ENCODE data around the gene RTEL1. TPM values are rescaled to one million over a fixed set of nuclear protein-coding genes. Genes with fewer than 3 reads are reported as not detected.
"Not testable (repeated sequence)": the region's sequence is repeated elsewhere in the genome, so short reads cannot be mapped to it uniquely, and the experiment has no call there.

RTEL1 gene
- total RNA-seq, 4 donors from 2014 or later, result 7.1 to 43.7 (median 18.7) TPM

- no peak overlapping the region for H3K27ac ChIP-seq
- H3K4me1 ChIP-seq, result peaks cover 0 to 64% (median 29%) of the 10 kb centered on the region in 3 donors
- no peaks in the 10 kb centered on the region for H3K9me3 ChIP-seq
- peaks cover 0 to 10% of the 10 kb centered on the region in 2 donors for H3K36me3 ChIP-seq
- no peak overlapping the region for H3K4me3 ChIP-seq
- WGBS, 2 donors (ENCODE audit: low coverage in 1 of 2), result 60 to 85% methylated on average over 1 to 2 of the region's 3 CpGs
- ATAC-seq, result no peak
- no peak for TF ChIP-seq POLR2A (IDR thresholded peaks at IDR 0.05)
- no peak for TF ChIP-seq EP300 (IDR thresholded peaks at IDR 0.05)
- no peak for TF ChIP-seq CTCF (IDR thresholded peaks at IDR 0.05)
- no peak for TF ChIP-seq POLR2AphosphoS5 (IDR thresholded peaks at IDR 0.05)
- H3K27me3 ChIP-seq, result no peaks in the 10 kb centered on the region
Measured at GRCh38 chr20:63656451-63656850, 1.7 kb upstream of the RTEL1 start.

GRCh38 chr20:63657260-63657936 is 714 bp upstream of the RTEL1 start:
- 0 to 40% methylated on average over 1 to 4 of the region's 31 CpGs for WGBS, 2 donors (ENCODE audit: low coverage in 1 of 2)
- peaks cover 0 to 54% (median 21%) of the 10 kb centered on the region in 3 donors for H3K4me1 ChIP-seq
- peaks cover 0 to 19% of the 10 kb centered on the region in 2 donors for H3K36me3 ChIP-seq
- peak overlapping the region; percentile 54 to 74 for H3K4me3 ChIP-seq
- no peaks in the 10 kb centered on the region for H3K9me3 ChIP-seq
- TF ChIP-seq POLR2AphosphoS5 (IDR thresholded peaks at IDR 0.05) (no peak), POLR2A (IDR thresholded peaks at IDR 0.05) (no peak), CTCF (IDR thresholded peaks at IDR 0.05) (no peak), EP300 (IDR thresholded peaks at IDR 0.05) (no peak)
- no peaks in the 10 kb centered on the region for H3K27me3 ChIP-seq
- peak overlapping the region; percentile 54 to 95 (median 90) for H3K27ac ChIP-seq
- ATAC-seq, result no peak

- Histone ChIP-seq H3K4me3 (peak overlapping the region; percentile 54 to 74), H3K4me1 (peaks cover 0 to 41% (median 14%) of the 10 kb centered on the region in 3 donors), H3K9me3 (no peaks in the 10 kb centered on the region), H3K36me3 (peaks cover 0 to 33% of the 10 kb centered on the region in 2 donors), H3K27ac (peak overlapping the region; percentile 16 to 95 (median 90)), H3K27me3 (no peaks in the 10 kb centered on the region)
- no peak for TF ChIP-seq POLR2AphosphoS5 (IDR thresholded peaks at IDR 0.05)
- TF ChIP-seq POLR2A (IDR thresholded peaks at IDR 0.05), result no peak
- TF ChIP-seq EP300 (IDR thresholded peaks at IDR 0.05), result no peak
- no peak for TF ChIP-seq CTCF (IDR thresholded peaks at IDR 0.05)
- 0% methylated on average over 10 of the region's 25 CpGs; no CpG with 5 or more reads in 1 of the 2 donors for WGBS, 2 donors (ENCODE audit: low coverage in 1 of 2)
- peak; percentile 41 for ATAC-seq
Measured at GRCh38 chr20:63658749-63659187, 656 bp downstream of the RTEL1 start.

GRCh38 chr20:63659370-63659769 is 1.3 kb downstream of the RTEL1 start:
- no peaks in the 10 kb centered on the region for H3K27me3 ChIP-seq
- peak overlapping the region in 1 of 2 donors; percentile 74 for H3K4me3 ChIP-seq
- peaks cover 0 to 39% of the 10 kb centered on the region in 2 donors for H3K36me3 ChIP-seq
- WGBS, 2 donors (ENCODE audit: low coverage in 1 of 2), result 92% methylated on average over 2 of the region's 13 CpGs; no CpG with 5 or more reads in 1 of the 2 donors
- ATAC-seq, result no peak
- peak overlapping the region in 3 of 4 donors; percentile 87 to 95 (median 92) for H3K27ac ChIP-seq
- TF ChIP-seq EP300 (IDR thresholded peaks at IDR 0.05) (no peak), POLR2A (IDR thresholded peaks at IDR 0.05) (no peak), CTCF (IDR thresholded peaks at IDR 0.05) (no peak), POLR2AphosphoS5 (IDR thresholded peaks at IDR 0.05) (no peak)
- peaks cover 0 to 37% (median 14%) of the 10 kb centered on the region in 3 donors for H3K4me1 ChIP-seq
- no peaks in the 10 kb centered on the region for H3K9me3 ChIP-seq

GRCh38 chr20:63660174-63660573 is 2.1 kb downstream of the RTEL1 start:
- WGBS, 2 donors (ENCODE audit: low coverage in 1 of 2), result 88% methylated on average over 3 to 6 of the region's 10 CpGs
- not testable (repeated sequence) for ATAC-seq, H3K27ac ChIP-seq, H3K9me3 ChIP-seq, H3K4me3 ChIP-seq, H3K27me3 ChIP-seq
- H3K36me3 ChIP-seq, result peaks cover 0 to 47% of the 10 kb centered on the region in 2 donors
- H3K4me1 ChIP-seq, result peaks cover 0 to 42% (median 14%) of the 10 kb centered on the region in 3 donors

Measured in gastroesophageal sphincter (tissue), 4 donors.